GM12891 (cell line): ENCODE results near the gene PAPOLA.

Experiments
- DNase-seq: peaks from one replicate; pipeline ENCODE4 v3.0.0; 2011; ENCODE audit warnings: low spot score; ENCODE audit not compliant: insufficient read length
- FAIRE-seq: peaks from 2 replicates; lab custom pipeline; 2011; peaks lifted over from hg19 to GRCh38; lab: Jason Lieb, UNC
- PAX5 ChIP-seq: IDR thresholded peaks from 2 replicates; pipeline ENCODE4 v1.6.1; 2011; ENCODE audit warnings: low read length, moderate library complexity, mild to moderate bottlenecking; ENCODE audit not compliant: insufficient read depth, severe bottlenecking
- POLR2A ChIP-seq: IDR thresholded peaks from 2 replicates; pipeline ENCODE4 v1.6.1; 2011; ENCODE audit warnings: low read depth, low read length, control low read depth
- POLR2AphosphoS5 ChIP-seq: IDR thresholded peaks from 2 replicates; pipeline ENCODE4 v1.6.1; 2011; ENCODE audit warnings: low read depth, low read length, control low read depth
- POU2F2 ChIP-seq: IDR thresholded peaks from 2 replicates; pipeline ENCODE4 v1.6.1; 2011; ENCODE audit warnings: low read depth, mild to moderate bottlenecking, control low read depth, low read length, moderate library complexity
- SPI1 ChIP-seq: IDR thresholded peaks from 2 replicates; pipeline ENCODE4 v1.6.1; 2011; ENCODE audit warnings: low read depth, low read length, control low read depth
- TAF1 ChIP-seq: IDR thresholded peaks from 2 replicates; pipeline ENCODE4 v1.6.1; 2011; ENCODE audit warnings: low read depth, low read length, control low read depth

PAPOLA gene

DNA sequence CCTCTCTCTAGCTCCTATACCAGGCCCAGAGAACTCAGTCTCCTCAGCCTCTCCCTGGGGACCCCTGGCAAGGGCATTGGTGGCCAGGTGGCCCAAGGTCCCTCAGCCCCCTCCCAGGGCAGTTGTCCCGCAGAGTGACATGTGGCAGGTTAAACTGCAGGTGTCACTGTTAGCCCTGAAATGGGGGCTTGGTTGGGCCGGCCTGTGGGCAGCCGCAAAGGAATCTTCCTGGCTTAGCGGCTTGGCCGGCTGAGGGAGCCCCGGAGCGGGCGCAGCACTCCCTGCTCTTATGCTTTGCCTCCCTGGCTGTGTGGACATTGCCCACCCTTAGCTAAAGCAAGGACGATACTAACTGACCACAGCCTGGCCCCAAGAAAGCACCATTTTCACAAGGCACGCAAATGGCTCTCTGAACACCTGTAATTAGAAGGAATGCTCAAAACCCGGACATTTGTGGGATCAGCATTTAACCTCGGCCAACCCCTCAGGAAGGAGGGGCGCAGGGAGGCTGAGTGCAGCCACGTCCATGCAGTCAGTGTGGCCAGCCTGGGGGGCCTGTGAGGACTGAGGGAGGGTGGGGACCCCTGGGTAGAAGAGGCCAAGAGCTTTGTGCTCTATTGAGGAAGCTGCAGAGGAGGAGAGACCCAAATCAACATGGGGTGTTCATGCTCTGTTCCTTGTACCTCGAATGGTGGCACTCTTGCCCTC lies 82.2 kb downstream of the PAPOLA start:
- DNase-seq, result peak; percentile 66
- no peak for TF ChIP-seq POLR2A
- peak; percentile 64 for FAIRE-seq

DNA sequence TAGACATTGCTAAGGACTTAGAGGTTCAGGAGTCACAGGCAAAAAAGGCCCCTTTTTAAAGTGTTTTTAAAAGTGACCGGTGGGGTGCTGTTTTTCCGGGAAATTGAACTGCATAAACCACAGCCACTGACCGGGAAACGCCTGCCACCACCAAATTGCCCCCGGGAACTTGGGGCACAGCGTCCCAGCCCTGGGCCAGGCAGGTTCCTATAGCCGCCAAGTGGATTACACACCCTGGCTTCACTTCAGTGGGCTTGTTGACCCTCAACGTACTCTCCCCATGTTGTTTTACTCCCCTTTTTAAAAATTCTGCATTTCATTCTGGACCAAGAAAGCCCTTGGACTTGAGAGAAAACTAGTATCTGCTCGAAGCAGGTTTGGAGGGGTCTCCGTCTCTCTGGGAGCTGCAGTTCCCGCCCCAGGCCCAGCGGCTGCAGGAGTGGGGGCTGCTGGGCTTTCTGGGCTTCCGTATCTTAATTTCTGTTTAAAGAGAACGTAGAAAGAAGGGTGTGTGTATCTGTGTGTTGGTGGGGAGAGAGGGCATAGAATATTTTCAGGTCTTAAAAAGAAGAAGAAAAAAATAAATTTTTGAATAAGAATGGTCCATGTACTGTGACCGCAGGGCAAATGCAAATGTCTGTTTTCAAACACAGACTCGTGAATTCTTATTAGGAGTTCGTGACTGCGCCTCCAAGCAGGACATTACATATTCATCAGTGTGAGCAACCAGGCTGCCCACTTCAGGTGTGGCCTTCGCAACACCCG lies 82.9 kb downstream of the PAPOLA start:
- DNase-seq (no peak), FAIRE-seq (no peak)
- no peak for TF ChIP-seq TAF1
- TF ChIP-seq SPI1, result no peak
- no peak for TF ChIP-seq PAX5
- TF ChIP-seq POU2F2, result no peak

DNA sequence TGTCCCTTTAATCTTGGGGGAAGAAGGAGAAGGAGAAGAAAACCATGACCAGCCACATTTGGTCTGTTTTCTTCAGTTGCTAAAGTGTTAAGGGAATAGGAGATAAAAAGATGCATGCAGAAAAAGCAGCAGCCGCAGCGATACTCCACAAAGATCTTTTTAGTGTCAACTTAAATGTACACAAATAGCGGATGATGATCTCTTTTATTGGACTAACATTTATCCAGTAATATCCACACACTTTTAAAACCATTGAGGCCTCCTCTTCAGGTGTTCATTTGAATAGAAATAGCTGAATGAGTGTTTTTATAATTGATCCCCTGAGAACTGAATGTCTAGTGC lies 83.5 kb downstream of the PAPOLA start:
- DNase-seq, result no peak
- TF ChIP-seq SPI1 (no peak), PAX5 (no peak), POU2F2 (no peak)
- FAIRE-seq, result no peak

DNA sequence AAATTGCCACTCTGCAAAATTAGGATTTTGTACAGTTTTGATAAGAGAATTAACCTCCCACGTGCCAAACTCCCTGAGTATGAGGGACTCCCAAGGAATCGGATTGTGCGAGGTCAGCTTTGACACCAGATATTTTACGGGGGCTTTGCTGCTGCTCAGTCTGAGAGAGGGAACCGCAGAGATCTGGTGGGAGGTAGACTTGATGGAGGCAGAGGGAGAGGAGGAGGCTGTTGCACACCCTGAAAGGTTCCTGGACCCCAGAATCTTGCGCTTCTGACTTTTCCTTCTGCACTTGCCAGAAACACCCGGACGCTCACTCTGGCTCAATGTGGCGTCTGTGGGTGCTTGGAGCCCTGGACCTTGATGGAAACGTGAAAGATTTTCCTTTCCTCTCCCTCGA lies 83.9 kb downstream of the PAPOLA start:
- FAIRE-seq, result no peak
- TF ChIP-seq SPI1 (no peak), POLR2A (no peak), POLR2AphosphoS5 (no peak), TAF1 (no peak), POU2F2 (no peak), PAX5 (no peak)
- no peak for DNase-seq

DNA sequence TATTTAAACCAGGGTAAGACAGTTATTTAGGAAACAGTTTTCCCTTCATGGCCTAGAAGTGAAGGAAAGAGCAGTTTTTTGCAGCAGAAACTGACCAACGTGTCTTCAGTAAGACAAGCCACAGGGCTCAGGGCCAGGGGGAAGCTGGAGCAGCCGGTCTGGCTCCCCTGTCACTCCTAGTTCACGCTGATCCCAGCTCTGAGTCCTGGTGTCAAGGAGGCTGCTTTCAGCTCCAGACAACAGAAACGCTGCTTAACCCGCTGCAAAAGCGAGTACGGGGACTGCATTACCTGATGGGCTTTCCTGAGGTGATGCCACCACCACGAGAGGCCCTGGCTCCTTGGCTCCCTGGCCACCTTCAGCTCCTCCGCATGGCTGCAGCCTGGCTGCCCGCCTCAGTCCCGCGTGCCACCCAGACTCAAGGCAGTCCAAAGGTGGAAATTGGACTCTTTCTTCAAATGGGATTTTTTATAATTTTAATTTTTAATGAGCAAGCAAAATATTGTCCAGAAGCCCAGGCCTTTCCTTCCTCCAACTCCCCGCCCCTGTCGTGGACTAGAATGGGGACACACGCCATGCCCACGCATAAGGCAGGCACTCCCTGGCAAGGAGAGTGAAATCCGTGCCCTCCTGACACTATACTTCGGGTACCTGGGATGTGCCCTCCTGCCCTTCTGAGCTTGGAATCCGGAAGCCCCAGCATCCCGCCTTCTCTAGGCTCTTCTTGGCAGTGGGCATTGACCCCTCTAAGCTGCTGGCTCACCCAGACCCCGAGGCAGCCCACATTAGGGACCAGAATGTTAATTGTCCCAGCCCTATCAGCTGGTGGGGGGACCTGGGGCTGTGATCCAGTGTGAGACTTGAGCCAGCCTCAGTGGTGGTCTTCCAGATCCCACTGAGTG lies 85.0 kb downstream of the PAPOLA start:
- DNase-seq (no peak), FAIRE-seq (no peak)
- TF ChIP-seq POU2F2 (no peak), POLR2AphosphoS5 (no peak), PAX5 (no peak), TAF1 (no peak), POLR2A (no peak), SPI1 (no peak)

DNA sequence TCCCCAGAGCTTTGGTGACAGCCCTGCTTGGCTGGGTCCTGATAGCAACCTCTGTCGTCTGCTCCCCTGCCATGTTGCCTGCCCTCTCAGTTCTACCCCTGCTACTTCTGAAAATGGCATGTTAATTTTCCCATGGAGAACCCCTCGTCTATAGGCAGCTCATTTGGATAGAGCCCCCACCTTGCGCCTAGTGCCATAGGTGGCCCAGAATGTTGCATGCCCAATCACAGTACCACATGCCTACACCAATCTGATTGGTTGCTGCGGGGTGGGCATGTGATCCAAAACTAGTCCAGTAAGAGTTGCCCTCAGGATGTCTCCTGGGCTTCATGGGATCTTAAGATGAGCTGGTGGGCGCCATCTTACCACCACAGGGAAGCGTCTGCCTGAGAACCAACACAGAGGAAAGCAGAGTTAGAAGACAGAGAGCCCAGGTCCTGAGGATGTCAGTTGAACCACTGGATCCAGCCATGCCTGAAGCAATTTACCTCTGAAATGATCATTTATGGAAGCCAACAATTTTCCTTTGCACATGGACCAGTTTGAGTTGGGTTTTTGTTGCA lies 85.7 kb downstream of the PAPOLA start:
- FAIRE-seq (no peak), DNase-seq (no peak)
- TF ChIP-seq POLR2A, result no peak
- no peak for TF ChIP-seq POLR2AphosphoS5
- TF ChIP-seq TAF1, result no peak
- TF ChIP-seq POU2F2, result no peak
- TF ChIP-seq SPI1, result no peak
- TF ChIP-seq PAX5, result no peak

DNA sequence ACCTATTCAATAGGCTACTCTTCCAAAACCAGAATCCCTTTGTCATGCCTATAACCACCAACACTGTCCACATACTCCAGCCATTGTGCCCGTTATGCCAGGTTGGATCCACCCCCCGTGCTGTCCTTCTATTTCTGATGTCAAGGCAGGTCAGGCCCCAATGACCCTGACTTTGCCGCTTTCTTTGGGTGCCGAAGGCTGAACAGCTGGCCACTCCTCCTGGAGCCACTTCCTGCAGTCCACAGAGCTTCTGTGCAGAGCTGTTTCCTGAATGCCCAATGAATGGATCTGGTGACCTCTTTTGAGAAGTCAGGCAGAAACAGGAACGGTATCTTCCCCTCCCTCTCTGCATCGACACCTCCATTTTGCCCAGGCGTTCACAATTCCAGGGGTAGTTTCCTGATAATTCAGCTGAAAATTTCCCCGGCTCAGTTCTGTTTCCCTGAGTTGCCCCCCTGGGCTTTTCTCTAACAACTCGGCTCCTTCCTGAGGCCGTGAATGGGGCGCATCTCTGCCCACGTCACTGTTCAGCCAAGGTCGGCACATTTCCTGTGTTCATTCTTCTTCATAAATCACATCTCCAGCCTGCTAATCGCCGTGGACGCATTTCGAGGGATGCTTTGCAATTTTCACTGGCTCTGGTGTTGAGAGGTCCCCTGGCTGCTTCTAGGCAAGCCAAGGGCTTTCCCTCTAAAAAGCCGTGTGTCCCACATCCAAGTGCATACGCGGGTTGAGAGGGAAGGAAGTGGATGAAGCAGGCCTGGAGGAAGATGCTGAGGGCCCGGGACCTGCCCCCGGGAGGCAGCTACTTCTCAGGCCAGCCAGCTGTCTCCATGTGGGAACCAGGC lies 86.5 kb downstream of the PAPOLA start:
- no peak for TF ChIP-seq POLR2AphosphoS5
- no peak for TF ChIP-seq TAF1
- no peak for TF ChIP-seq SPI1
- no peak for TF ChIP-seq PAX5
- no peak for TF ChIP-seq POU2F2
- FAIRE-seq, result no peak
- no peak for DNase-seq

DNA sequence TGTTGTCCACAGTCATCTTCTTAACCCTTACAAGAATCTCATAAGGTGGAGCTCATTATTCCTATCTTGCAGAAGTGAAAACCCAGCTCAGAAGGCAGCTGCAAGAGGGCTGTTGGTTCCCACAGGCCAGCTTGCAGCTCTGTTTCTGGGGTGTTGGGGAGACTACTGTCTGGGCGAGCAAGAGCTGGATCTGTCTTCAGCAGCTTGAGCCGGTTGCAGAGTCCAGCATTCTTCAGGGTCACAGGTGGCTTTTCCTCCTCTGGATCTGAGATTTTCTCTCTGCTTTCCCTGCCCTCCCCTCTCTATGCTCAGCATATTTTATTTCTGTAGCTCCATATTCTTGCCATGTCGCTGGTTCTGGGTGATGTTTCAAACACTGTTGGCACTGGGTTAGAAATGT lies 87.4 kb downstream of the PAPOLA start:
- no peak for TF ChIP-seq PAX5
- no peak for TF ChIP-seq SPI1
- TF ChIP-seq POU2F2, result no peak
- TF ChIP-seq POLR2AphosphoS5, result no peak
- no peak for TF ChIP-seq TAF1
- TF ChIP-seq POLR2A, result no peak
- DNase-seq, result no peak
- FAIRE-seq, result no peak
